ENCODE measurements around the gene UBE2Q2.
A peak's percentile ranks its signal among the peaks of the same experiment; 100 is the strongest.

The UBE2Q2 gene

GRCh38 chr15:75808563-75808962 lies 34.7 kb upstream of the UBE2Q2 start:
- TF ChIP-seq, protein P1, sequence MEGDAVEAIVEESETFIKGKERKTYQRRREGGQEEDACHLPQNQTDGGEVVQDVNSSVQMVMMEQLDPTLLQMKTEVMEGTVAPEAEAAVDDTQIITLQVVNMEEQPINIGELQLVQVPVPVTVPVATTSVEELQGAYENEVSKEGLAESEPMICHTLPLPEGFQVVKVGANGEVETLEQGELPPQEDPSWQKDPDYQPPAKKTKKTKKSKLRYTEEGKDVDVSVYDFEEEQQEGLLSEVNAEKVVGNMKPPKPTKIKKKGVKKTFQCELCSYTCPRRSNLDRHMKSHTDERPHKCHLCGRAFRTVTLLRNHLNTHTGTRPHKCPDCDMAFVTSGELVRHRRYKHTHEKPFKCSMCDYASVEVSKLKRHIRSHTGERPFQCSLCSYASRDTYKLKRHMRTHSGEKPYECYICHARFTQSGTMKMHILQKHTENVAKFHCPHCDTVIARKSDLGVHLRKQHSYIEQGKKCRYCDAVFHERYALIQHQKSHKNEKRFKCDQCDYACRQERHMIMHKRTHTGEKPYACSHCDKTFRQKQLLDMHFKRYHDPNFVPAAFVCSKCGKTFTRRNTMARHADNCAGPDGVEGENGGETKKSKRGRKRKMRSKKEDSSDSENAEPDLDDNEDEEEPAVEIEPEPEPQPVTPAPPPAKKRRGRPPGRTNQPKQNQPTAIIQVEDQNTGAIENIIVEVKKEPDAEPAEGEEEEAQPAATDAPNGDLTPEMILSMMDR (IDR thresholded peaks at IDR 0.05; ENCODE audit: borderline replicate concordance, control extremely low read depth, extremely low read depth, insufficient read depth, missing control alignments), result no peak
- in situ Hi-C loops (cut with MboI; ENCODE audit: low sequenced_read_pairs, unreplicated experiment), result no loop called here
- DNase-seq (ENCODE audit: low spot score), result no peak

DNA sequence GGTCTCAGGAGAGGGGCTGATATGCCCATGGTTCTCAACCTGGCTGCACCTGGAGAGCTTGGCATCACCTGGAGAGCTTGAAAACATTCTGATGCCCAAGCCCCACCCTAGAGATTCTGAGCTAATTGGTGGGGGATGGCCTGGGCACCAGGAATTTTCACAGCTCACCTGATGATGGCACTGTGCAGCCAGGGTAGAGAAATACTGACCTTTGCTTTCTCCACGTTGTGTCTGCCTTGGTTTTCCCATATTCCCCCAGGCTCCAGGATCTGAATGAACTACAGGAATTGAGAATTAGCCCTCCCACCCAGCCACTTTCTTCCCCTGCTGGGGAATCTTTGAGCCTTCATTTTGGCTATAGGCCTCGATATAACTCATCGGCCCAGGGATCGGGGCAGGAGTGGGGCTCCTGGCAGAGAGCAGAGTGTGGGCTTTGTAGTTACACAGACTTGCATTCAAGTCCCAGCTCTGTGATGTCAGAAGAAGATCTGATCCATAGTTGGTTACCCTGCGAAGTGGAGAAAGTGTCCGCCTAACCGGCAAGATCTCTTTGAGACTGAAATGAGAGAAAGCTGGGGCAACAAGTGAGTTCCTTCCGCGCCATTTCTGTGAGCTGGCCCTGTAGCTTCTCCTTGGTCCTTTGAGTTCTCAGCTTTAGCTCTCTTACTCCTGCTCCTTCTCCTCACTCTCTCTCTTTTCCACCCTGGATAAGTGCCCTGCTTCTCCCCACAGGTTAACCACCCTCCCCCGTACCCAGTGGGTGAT lies 33.1 kb upstream of the UBE2Q2 start:
- in situ Hi-C loops (cut with MboI; ENCODE audit: low sequenced_read_pairs, unreplicated experiment), result loop anchor here (10.0 kb wide), 1 partner anchor 335 kb away; no protein-coding TSS in a partner anchor
- TF ChIP-seq, protein P1 (IDR thresholded peaks at IDR 0.05; ENCODE audit: borderline replicate concordance, control extremely low read depth, extremely low read depth, insufficient read depth, missing control alignments), result peak; percentile 47
- DNase-seq (ENCODE audit: low spot score), result peak; percentile 34

GRCh38 chr15:75810874-75811498 lies 32.3 kb upstream of the UBE2Q2 start:
- in situ Hi-C loops (cut with MboI; ENCODE audit: low sequenced_read_pairs, unreplicated experiment), result loop anchor here (10.0 kb wide), 1 partner anchor 334 kb away; no protein-coding TSS in a partner anchor
- TF ChIP-seq, protein P1 (IDR thresholded peaks at IDR 0.05; ENCODE audit: borderline replicate concordance, control extremely low read depth, extremely low read depth, insufficient read depth, missing control alignments), result no peak
- DNase-seq (ENCODE audit: low spot score), result no peak

GRCh38 chr15:75811626-75812025 lies 31.6 kb upstream of the UBE2Q2 start:
- in situ Hi-C loops (cut with MboI; ENCODE audit: low sequenced_read_pairs, unreplicated experiment), result loop anchor here (10.0 kb wide), 1 partner anchor 333 kb away; no protein-coding TSS in a partner anchor
- TF ChIP-seq, protein P1 (IDR thresholded peaks at IDR 0.05; ENCODE audit: borderline replicate concordance, control extremely low read depth, extremely low read depth, insufficient read depth, missing control alignments), result no peak
- no peak for DNase-seq (ENCODE audit: low spot score)

DNA sequence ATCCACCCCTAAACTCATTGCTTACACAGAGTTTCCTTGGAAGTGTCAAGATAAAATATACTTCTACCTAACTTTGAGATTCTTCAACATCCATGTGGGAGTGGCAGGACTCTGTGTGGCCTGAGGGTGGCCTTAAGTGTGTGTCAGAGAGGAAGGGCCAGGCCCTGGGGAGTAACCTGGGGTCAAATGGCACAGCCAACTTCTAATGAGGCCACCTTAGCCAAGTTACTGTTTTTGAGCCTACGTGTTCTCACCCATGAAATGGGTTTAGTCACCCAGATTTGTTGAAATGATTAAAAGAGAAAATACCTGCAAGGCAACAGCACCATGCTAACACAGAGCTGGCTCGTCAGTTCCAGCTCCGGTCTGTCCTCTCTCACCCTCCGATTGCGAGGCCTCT lies 28.5 kb upstream of the UBE2Q2 start:
- in situ Hi-C loops (cut with MboI; ENCODE audit: low sequenced_read_pairs, unreplicated experiment), result loop anchor here (10.0 kb wide), 1 partner anchor 330 kb away; no protein-coding TSS in a partner anchor
- DNase-seq (ENCODE audit: low spot score), result no peak
- TF ChIP-seq, protein P1 (IDR thresholded peaks at IDR 0.05; ENCODE audit: borderline replicate concordance, control extremely low read depth, extremely low read depth, insufficient read depth, missing control alignments), result no peak

DNA sequence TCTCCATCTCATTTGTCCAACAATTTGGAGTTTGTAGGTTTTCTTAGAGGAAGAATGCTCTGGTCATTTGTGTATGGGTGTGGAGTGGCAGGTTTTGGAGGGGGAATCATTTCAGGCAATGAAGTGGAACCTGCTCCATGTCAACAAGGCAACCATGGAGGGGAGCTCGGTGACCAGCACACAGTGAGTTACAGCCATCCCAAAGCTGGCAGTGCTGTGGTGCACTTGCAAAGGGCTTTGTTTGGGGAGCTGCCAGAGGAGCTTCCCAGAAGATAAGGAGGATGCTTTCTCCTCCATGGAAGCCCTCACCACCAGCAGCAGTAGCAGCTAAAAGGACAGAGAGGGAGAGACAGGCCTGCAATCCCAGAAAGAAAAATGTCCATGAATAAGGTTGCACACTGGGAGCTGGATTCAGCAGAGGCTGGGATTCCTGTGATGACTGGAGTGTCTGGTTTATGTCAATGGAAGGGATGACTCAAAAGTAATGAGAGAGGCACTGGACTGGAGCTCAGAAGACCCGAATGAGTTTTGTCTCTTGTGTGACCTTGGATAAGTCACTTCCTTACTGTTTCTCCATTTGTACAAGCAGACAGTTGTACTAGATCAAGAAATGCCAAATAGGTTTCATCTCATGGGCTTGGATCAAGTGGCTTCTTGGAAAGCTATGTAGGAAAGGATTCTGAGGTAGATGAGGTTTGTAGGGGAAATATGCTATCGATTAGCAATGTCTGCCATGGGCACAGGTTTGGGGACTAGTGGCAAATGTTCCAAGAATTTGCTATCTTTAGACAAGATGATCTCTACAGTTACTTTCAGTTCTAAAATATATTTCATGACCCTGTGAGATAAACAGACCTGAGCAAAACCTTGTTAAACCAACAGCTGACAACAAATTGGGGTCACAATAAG lies 27.2 kb upstream of the UBE2Q2 start:
- TF ChIP-seq, protein P1 (IDR thresholded peaks at IDR 0.05; ENCODE audit: borderline replicate concordance, control extremely low read depth, extremely low read depth, insufficient read depth, missing control alignments), result no peak
- in situ Hi-C loops (cut with MboI; ENCODE audit: low sequenced_read_pairs, unreplicated experiment), result loop anchor here (10.0 kb wide), 1 partner anchor 329 kb away; no protein-coding TSS in a partner anchor

More for the DNA sequence above, 27.2 kb upstream of the UBE2Q2 start:
- DNase-seq (ENCODE audit: low spot score), result no peak

Data from GM13976 (cell line).